HepG2 (cell line): Measurements from ENCODE around the gene BTBD19. TPM values are rescaled to one million over a fixed set of nuclear protein-coding genes. Genes with fewer than 3 reads are reported as not detected.

Source experiments
- HCFC1 ChIP-seq: fragments of 150-350 bp; IDR thresholded peaks from 2 replicates; pipeline ENCODE4 v1.6.1; 2014; ENCODE audit warnings: low read depth, low read length
- HNRNPK ChIP-seq: fragments of 200-400 bp; formaldehyde crosslinking; IDR thresholded peaks from 2 replicates; pipeline ENCODE4 v1.6.1; 2018; ENCODE audit warnings: low read length, low read depth, moderate library complexity, mild to moderate bottlenecking; ENCODE audit not compliant: poor library complexity, severe bottlenecking
- HOXA7 ChIP-seq: sonication (generic); formaldehyde crosslinking; IDR thresholded peaks from 2 replicates; pipeline ENCODE4 v1.8.1; 2022; ENCODE audit warnings: mild to moderate bottlenecking, missing genetic modification reagents, moderate library complexity
- IKZF4 ChIP-seq: sonication (generic); formaldehyde crosslinking; IDR thresholded peaks from 2 replicates; pipeline ENCODE4 v1.5.1; 2020; ENCODE audit warnings: borderline replicate concordance, mild to moderate bottlenecking, low read depth, missing genetic modification reagents; ENCODE audit errors: not compliant biosample characterization
- KDM4B ChIP-seq: sonication (generic); formaldehyde crosslinking; IDR thresholded peaks from 2 replicates; pipeline ENCODE4 v1.4.0; 2020; ENCODE audit warnings: missing genetic modification reagents
- MXD4 ChIP-seq: IDR thresholded peaks from 2 replicates; pipeline ENCODE4 v1.6.1; 2016; ENCODE audit warnings: mild to moderate bottlenecking, missing biosample characterization, missing genetic modification reagents
- PHF20 ChIP-seq: sonication (generic); formaldehyde crosslinking; IDR thresholded peaks from 2 replicates; pipeline ENCODE4 v1.5.0; 2020; ENCODE audit warnings: mild to moderate bottlenecking, missing genetic modification reagents
- TCF7 ChIP-seq: sonication (generic); IDR thresholded peaks from 2 replicates; pipeline ENCODE4 v1.6.1; 2016; ENCODE audit warnings: antibody characterized with exemption, low read depth
- ZNF160 ChIP-seq: sonication (generic); formaldehyde crosslinking; IDR thresholded peaks from 2 replicates; pipeline ENCODE4 v1.8.0; 2022; ENCODE audit warnings: mild to moderate bottlenecking, inconsistent platforms, missing genetic modification reagents
- ZNF205 ChIP-seq: IDR thresholded peaks from 2 replicates; pipeline ENCODE4 v1.6.1; 2018; ENCODE audit warnings: missing biosample characterization, missing genetic modification reagents
- ZNF326 ChIP-seq: sonication (generic); formaldehyde crosslinking; IDR thresholded peaks from 2 replicates; pipeline ENCODE4 v1.4.0; 2020; ENCODE audit warnings: missing genetic modification reagents, borderline replicate concordance
- ZNF567 ChIP-seq: sonication (generic); formaldehyde crosslinking; IDR thresholded peaks from 2 replicates; pipeline ENCODE4 v1.8.1; 2023; ENCODE audit warnings: mild to moderate bottlenecking, missing genetic modification reagents, borderline replicate concordance
- ZNF605 ChIP-seq: sonication (generic); formaldehyde crosslinking; IDR thresholded peaks from 2 replicates; pipeline ENCODE4 v1.8.0; 2022; ENCODE audit warnings: mild to moderate bottlenecking, missing genetic modification reagents
- polyA plus RNA-seq, 8 experiments: library from polyadenylated mRNA; depleted of rRNA in 3 of 8; stranded (reverse) in 7 of 8; unstranded in 1 of 8; fragments of >200 nt; fragmentation: Illumina TruSeq in 4 of 8; extraction: Trizol in 4 of 8; gene quantifications; 2 replicates each; pipeline versions ENCODE4 v1.2.1 to v1.2.3, GENCODE V29; 2011 to 2016; ENCODE audit warnings: low read depth in 4 of 8, missing spikeins in 1 of 8, mixed read lengths in 1 of 8; ENCODE audit not compliant: insufficient read depth in 1 of 8
- total RNA-seq, 5 experiments: library from RNA; depleted of rRNA; stranded (reverse); fragments of >200 nt; fragmentation: Illumina TruSeq; extraction: Trizol; gene quantifications; 2 replicates each; pipeline ENCODE4 v1.2.3, GENCODE V29; 2016; ENCODE audit warnings: low read depth in 1 of 5
- TF ChIP-seq, protein P1 (sequence below): fragments of 450-650 bp; IDR thresholded peaks from 2 replicates; pipeline ENCODE4 v1.6.1; 2017
- TF ChIP-seq, protein P2 (sequence below): sonication (generic); formaldehyde crosslinking; IDR thresholded peaks from 2 replicates; pipeline ENCODE4 v1.5.0; 2020; ENCODE audit warnings: mild to moderate bottlenecking, missing genetic modification reagents, borderline replicate concordance
- TF ChIP-seq, protein P3 (sequence below): sonication (generic); formaldehyde crosslinking; IDR thresholded peaks from 2 replicates; pipeline ENCODE4 v1.4.0; 2020; ENCODE audit warnings: mild to moderate bottlenecking, low read depth, missing genetic modification reagents

Gene BTBD19
- total and polyA plus RNA-seq, 2 of the 13 experiments (the other 11 are each of a cell fraction or from before 2014, with no cell fraction given), result 2.7 to 6.7 TPM

DNA sequence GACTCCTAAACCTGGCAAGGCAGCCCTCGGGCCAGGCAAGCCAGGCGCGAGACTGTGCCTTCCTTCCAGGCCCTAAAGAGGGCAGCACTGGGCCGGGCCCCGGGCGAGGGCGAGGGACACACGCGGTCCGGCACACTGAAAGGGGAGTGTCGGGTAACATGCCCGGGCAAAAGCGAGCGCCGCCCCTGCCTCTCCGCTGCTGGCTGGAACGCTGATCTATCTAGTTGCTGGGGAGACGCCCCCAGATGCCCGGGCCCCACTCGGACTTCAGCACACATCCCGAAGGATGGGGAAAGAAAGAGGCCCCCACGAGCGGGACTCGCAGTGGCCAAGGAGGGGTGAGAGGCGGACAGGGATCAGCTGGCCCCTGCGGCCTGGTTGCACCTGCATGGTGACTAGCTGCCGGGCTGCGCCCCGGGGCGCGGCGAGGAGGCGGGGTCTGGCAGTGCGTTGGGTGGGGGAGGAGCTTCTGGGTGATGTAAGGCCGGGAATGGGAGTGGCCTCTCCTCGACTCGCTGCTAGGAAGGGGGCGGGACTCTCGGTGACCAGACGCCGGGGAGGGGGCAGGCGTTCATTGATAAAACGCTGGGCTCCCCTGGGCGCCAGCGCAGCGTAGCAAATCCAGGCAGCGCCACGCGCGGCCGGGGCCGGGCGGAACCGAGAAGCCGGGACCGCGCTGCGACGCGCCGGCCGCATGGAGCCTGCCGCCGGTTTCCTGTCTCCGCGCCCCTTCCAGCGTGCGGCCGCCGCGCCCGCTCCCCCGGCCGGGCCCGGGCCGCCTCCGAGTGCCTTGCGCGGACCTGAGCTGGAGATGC lies 8.3 kb upstream of the BTBD19 start, which contains the start of gene PLK3 (continued):
- TF ChIP-seq, protein P1, sequence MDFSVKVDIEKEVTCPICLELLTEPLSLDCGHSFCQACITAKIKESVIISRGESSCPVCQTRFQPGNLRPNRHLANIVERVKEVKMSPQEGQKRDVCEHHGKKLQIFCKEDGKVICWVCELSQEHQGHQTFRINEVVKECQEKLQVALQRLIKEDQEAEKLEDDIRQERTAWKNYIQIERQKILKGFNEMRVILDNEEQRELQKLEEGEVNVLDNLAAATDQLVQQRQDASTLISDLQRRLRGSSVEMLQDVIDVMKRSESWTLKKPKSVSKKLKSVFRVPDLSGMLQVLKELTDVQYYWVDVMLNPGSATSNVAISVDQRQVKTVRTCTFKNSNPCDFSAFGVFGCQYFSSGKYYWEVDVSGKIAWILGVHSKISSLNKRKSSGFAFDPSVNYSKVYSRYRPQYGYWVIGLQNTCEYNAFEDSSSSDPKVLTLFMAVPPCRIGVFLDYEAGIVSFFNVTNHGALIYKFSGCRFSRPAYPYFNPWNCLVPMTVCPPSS, result no peak
- peak; percentile 92; the same call in 1 of the 2 replicates for TF ChIP-seq MXD4 (CRISPR knock-in tag)
- TF ChIP-seq ZNF205 (CRISPR knock-in tag), result peak; percentile 71; the same call in 1 of the 2 replicates
- peak; percentile 90 for TF ChIP-seq HNRNPK
- peak; percentile 6; the same call in 1 of the 2 replicates for TF ChIP-seq HCFC1
- TF ChIP-seq ZNF326 (CRISPR knock-in tag), result no peak
- no peak for TF ChIP-seq TCF7
- no peak; the same call in 1 of the 2 replicates for TF ChIP-seq ZNF160 (CRISPR knock-in tag)
- TF ChIP-seq, protein P2, sequence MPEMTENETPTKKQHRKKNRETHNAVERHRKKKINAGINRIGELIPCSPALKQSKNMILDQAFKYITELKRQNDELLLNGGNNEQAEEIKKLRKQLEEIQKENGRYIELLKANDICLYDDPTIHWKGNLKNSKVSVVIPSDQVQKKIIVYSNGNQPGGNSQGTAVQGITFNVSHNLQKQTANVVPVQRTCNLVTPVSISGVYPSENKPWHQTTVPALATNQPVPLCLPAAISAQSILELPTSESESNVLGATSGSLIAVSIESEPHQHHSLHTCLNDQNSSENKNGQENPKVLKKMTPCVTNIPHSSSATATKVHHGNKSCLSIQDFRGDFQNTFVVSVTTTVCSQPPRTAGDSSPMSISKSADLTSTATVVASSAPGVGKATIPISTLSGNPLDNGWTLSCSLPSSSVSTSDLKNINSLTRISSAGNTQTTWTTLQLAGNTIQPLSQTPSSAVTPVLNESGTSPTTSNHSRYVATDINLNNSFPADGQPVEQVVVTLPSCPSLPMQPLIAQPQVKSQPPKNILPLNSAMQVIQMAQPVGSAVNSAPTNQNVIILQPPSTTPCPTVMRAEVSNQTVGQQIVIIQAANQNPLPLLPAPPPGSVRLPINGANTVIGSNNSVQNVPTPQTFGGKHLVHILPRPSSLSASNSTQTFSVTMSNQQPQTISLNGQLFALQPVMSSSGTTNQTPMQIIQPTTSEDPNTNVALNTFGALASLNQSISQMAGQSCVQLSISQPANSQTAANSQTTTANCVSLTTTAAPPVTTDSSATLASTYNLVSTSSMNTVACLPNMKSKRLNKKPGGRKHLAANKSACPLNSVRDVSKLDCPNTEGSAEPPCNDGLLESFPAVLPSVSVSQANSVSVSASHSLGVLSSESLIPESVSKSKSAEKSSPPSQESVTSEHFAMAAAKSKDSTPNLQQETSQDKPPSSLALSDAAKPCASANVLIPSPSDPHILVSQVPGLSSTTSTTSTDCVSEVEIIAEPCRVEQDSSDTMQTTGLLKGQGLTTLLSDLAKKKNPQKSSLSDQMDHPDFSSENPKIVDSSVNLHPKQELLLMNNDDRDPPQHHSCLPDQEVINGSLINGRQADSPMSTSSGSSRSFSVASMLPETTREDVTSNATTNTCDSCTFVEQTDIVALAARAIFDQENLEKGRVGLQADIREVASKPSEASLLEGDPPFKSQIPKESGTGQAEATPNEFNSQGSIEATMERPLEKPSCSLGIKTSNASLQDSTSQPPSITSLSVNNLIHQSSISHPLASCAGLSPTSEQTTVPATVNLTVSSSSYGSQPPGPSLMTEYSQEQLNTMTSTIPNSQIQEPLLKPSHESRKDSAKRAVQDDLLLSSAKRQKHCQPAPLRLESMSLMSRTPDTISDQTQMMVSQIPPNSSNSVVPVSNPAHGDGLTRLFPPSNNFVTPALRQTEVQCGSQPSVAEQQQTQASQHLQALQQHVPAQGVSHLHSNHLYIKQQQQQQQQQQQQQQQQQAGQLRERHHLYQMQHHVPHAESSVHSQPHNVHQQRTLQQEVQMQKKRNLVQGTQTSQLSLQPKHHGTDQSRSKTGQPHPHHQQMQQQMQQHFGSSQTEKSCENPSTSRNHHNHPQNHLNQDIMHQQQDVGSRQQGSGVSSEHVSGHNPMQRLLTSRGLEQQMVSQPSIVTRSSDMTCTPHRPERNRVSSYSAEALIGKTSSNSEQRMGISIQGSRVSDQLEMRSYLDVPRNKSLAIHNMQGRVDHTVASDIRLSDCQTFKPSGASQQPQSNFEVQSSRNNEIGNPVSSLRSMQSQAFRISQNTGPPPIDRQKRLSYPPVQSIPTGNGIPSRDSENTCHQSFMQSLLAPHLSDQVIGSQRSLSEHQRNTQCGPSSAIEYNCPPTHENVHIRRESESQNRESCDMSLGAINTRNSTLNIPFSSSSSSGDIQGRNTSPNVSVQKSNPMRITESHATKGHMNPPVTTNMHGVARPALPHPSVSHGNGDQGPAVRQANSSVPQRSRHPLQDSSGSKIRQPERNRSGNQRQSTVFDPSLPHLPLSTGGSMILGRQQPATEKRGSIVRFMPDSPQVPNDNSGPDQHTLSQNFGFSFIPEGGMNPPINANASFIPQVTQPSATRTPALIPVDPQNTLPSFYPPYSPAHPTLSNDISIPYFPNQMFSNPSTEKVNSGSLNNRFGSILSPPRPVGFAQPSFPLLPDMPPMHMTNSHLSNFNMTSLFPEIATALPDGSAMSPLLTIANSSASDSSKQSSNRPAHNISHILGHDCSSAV (CRISPR knock-in tag), result no peak
- no peak for TF ChIP-seq ZNF567
- TF ChIP-seq HOXA7 (CRISPR knock-in tag), result no peak
- TF ChIP-seq, protein P3, sequence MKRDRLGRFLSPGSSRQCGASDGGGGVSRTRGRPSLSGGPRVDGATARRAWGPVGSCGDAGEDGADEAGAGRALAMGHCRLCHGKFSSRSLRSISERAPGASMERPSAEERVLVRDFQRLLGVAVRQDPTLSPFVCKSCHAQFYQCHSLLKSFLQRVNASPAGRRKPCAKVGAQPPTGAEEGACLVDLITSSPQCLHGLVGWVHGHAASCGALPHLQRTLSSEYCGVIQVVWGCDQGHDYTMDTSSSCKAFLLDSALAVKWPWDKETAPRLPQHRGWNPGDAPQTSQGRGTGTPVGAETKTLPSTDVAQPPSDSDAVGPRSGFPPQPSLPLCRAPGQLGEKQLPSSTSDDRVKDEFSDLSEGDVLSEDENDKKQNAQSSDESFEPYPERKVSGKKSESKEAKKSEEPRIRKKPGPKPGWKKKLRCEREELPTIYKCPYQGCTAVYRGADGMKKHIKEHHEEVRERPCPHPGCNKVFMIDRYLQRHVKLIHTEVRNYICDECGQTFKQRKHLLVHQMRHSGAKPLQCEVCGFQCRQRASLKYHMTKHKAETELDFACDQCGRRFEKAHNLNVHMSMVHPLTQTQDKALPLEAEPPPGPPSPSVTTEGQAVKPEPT (CRISPR knock-in tag), result 0 out of 2 replicates have a peak, but pooled peaks have one; percentile 42
- TF ChIP-seq PHF20 (CRISPR knock-in tag), result peak; percentile 63
- TF ChIP-seq KDM4B (CRISPR knock-in tag), result peak; percentile 29; the same call in 1 of the 2 replicates
- peak; percentile 96 for TF ChIP-seq ZNF605 (CRISPR knock-in tag)
- TF ChIP-seq IKZF4 (CRISPR knock-in tag), result no peak
